GM19467 (cell line): ENCODE measurements around the gene COBLL1.
A peak's percentile ranks its signal among the peaks of the same experiment; 100 is the strongest.
"Not testable (repeated sequence)": the region's sequence is repeated elsewhere in the genome, so short reads cannot be mapped to it uniquely, and the experiment has no call there.

Source experiments
- ATAC-seq: cut with Tn5 transposase; IDR thresholded peaks from one replicate; pipeline ENCODE4 v1.9.1; 2021; ENCODE audit warnings: mild to moderate bottlenecking, moderate library complexity; ENCODE audit not compliant: unreplicated experiment

Gene COBLL1

GRCh38 chr2:164722616-164723338, 118.8 kb downstream of the COBLL1 start:
- ATAC-seq, result no peak

GRCh38 chr2:164721430-164721829, 120.2 kb downstream of the COBLL1 start:
- no peak for ATAC-seq

GRCh38 chr2:164719996-164720941, 121.4 kb downstream of the COBLL1 start:
- no peak for ATAC-seq

GRCh38 chr2:164717000-164717803, 124.4 kb downstream of the COBLL1 start:
- no peak for ATAC-seq

GRCh38 chr2:164714471-164714870, 127.2 kb downstream of the COBLL1 start:
- no peak for ATAC-seq

GRCh38 chr2:164711766-164712138, 129.9 kb downstream of the COBLL1 start:
- ATAC-seq, result peak; percentile 73

GRCh38 chr2:164710837-164711765, 130.5 kb downstream of the COBLL1 start:
- ATAC-seq, result peak; percentile 59

- not testable (repeated sequence) for ATAC-seq
These were observed 131.3 kb downstream of the COBLL1 start for GRCh38 chr2:164710252-164710836.

- ATAC-seq, result no peak
These were observed 135.1 kb downstream of the COBLL1 start for GRCh38 chr2:164706522-164706921.

GRCh38 chr2:164705412-164706167, 136.0 kb downstream of the COBLL1 start:
- ATAC-seq, result no peak

GRCh38 chr2:164703915-164704706, 137.5 kb downstream of the COBLL1 start:
- ATAC-seq, result no peak

GRCh38 chr2:164701565-164701964, 140.1 kb downstream of the COBLL1 start:
- no peak for ATAC-seq

- no peak for ATAC-seq
These were observed 141.2 kb downstream of the COBLL1 start for GRCh38 chr2:164700390-164700789.

- no peak for ATAC-seq
These were observed 143.7 kb downstream of the COBLL1 start for GRCh38 chr2:164697688-164698461.

GRCh38 chr2:164696634-164697033, 145.0 kb downstream of the COBLL1 start:
- no peak for ATAC-seq

- no peak for ATAC-seq
These were observed 147.3 kb downstream of the COBLL1 start for GRCh38 chr2:164694275-164694695.

GRCh38 chr2:164693834-164694233, 147.8 kb downstream of the COBLL1 start:
- no peak for ATAC-seq
